SK-N-SH treated with all-trans-retinoic acid at 6 μM for 48 hours (cell line): ENCODE results near the gene CPSF4L.

ENCODE experiments used
- ATAC-seq: fragments of 200-7000 bp; cut with Tn5 transposase; 3 replicates; pipeline ENCODE4 v1.9.1; 2020; ENCODE audit warnings: mild to moderate bottlenecking, moderate library complexity
- ARNTL ChIP-seq: fragments of 450-650 bp; formaldehyde crosslinking; IDR thresholded peaks from 2 replicates; pipeline ENCODE4 v1.5.0; 2020; ENCODE audit warnings: low read depth, mild to moderate bottlenecking, moderate library complexity, borderline replicate concordance
- CREB5 ChIP-seq: fragments of 250-450 bp; sonication (Bioruptor Pico); IDR thresholded peaks from 2 replicates; pipeline ENCODE4 v1.5.1; 2020; ENCODE audit warnings: low read depth, mild to moderate bottlenecking, moderate library complexity
- CSDC2 ChIP-seq: fragments of 250-450 bp; sonication (Bioruptor Pico); IDR thresholded peaks from 2 replicates; pipeline ENCODE4 v1.5.0; 2020; ENCODE audit warnings: mild to moderate bottlenecking, moderate library complexity
- CSRNP3 ChIP-seq: fragments of 250-450 bp; sonication (Bioruptor Pico); IDR thresholded peaks from 2 replicates; pipeline ENCODE4 v1.5.1; 2021; ENCODE audit warnings: mild to moderate bottlenecking, moderate library complexity
- ESRRG ChIP-seq: fragments of 250-450 bp; sonication (Bioruptor Pico); IDR thresholded peaks from 2 replicates; pipeline ENCODE4 v1.6.1; 2021; ENCODE audit warnings: mild to moderate bottlenecking
- GLIS3 ChIP-seq: fragments of 250-450 bp; sonication (Bioruptor Pico); IDR thresholded peaks from 2 replicates; pipeline ENCODE4 v1.5.0; 2020; ENCODE audit warnings: mild to moderate bottlenecking, moderate library complexity
- OSR1 ChIP-seq: fragments of 250-450 bp; sonication (Bioruptor Pico); IDR thresholded peaks from 2 replicates; pipeline ENCODE4 v1.8.0; 2022; ENCODE audit warnings: moderate library complexity, mild to moderate bottlenecking, inconsistent platforms
- PATZ1 ChIP-seq: fragments of 250-450 bp; sonication (Bioruptor Pico); IDR thresholded peaks from 2 replicates; pipeline ENCODE4 v1.8.0; 2020; ENCODE audit warnings: mild to moderate bottlenecking, moderate library complexity, borderline replicate concordance
- PPARA ChIP-seq: fragments of 250-450 bp; sonication (Bioruptor Pico); IDR thresholded peaks from 2 replicates; pipeline ENCODE4 v1.5.0; 2020; ENCODE audit warnings: mild to moderate bottlenecking, borderline replicate concordance
- RARB ChIP-seq: fragments of 250-450 bp; sonication (Bioruptor Pico); IDR thresholded peaks from 2 replicates; pipeline ENCODE4 v1.8.0; 2021; ENCODE audit warnings: mild to moderate bottlenecking, moderate library complexity
- SNAI2 ChIP-seq: fragments of 250-450 bp; sonication (Bioruptor Pico); IDR thresholded peaks from 2 replicates; pipeline ENCODE4 v1.5.0; 2020; ENCODE audit warnings: mild to moderate bottlenecking, moderate library complexity
- TCF4 ChIP-seq: fragments of 250-450 bp; sonication (Bioruptor Pico); IDR thresholded peaks from 2 replicates; pipeline ENCODE4 v1.8.0; 2021; ENCODE audit warnings: mild to moderate bottlenecking, moderate library complexity, borderline replicate concordance
- TOX ChIP-seq: fragments of 250-450 bp; sonication (Bioruptor Pico); IDR thresholded peaks from 2 replicates; pipeline ENCODE4 v1.8.0; 2021; ENCODE audit warnings: mild to moderate bottlenecking, moderate library complexity, borderline replicate concordance
- TSHZ2 ChIP-seq: fragments of 250-450 bp; sonication (Bioruptor Pico); IDR thresholded peaks from 2 replicates; pipeline ENCODE4 v1.5.0; 2020; ENCODE audit warnings: mild to moderate bottlenecking, moderate library complexity
- ZC3H10 ChIP-seq: fragments of 250-450 bp; sonication (Bioruptor Pico); IDR thresholded peaks from 2 replicates; pipeline ENCODE4 v1.5.1; 2021; ENCODE audit warnings: mild to moderate bottlenecking, moderate library complexity
- ZNF70 ChIP-seq: fragments of 450-650 bp; formaldehyde crosslinking; IDR thresholded peaks from 2 replicates; pipeline ENCODE4 v1.5.0; 2020; ENCODE audit warnings: mild to moderate bottlenecking, moderate library complexity
- ZNF8 ChIP-seq: fragments of 450-650 bp; formaldehyde crosslinking; IDR thresholded peaks from 2 replicates; pipeline ENCODE4 v1.5.0; 2020; ENCODE audit warnings: mild to moderate bottlenecking, moderate library complexity
- TF ChIP-seq, protein P1 (sequence below): fragments of 250-450 bp; sonication (Bioruptor Pico); IDR thresholded peaks from 2 replicates; pipeline ENCODE4 v1.8.0; 2021; ENCODE audit warnings: low read depth, mild to moderate bottlenecking, moderate library complexity, borderline replicate concordance

The CPSF4L gene

GRCh38 chr17:73284906-73285602, 23.4 kb upstream of the CPSF4L start:
- no peak for TF ChIP-seq CSDC2
- no peak for TF ChIP-seq PPARA (CRISPR knock-in tag)
- peak; percentile 18; the same call in 1 of the 2 replicates for TF ChIP-seq TCF4 (CRISPR knock-in tag)
- no peak; the same call in 2 of the 3 replicates for ATAC-seq

DNA sequence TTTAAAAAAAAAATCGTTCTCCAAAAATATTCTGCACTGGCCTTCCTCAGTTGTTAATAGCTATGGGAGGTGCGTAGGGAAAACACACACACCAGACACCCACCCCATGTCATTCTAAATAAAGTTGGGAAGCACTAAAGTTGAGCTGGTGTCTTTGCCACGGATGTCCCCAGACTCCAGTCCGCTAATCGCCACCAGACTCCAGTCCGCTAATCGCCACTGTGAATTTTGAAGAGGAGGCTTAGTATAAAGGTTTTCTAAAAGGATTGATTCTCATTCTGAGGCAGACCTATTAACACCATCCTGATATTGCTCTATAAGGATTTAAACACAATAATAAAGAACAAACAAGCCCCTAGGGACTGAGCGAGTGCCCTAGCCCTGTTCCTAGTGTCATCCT, 22.7 kb upstream of the CPSF4L start:
- no peak for ATAC-seq
- no peak for TF ChIP-seq TOX (CRISPR knock-in tag)
- TF ChIP-seq ARNTL (CRISPR knock-in tag): no peak
- TF ChIP-seq CSRNP3 (CRISPR knock-in tag): no peak
- TF ChIP-seq ZNF70 (CRISPR knock-in tag): no peak
- TF ChIP-seq, all 23 proteins: peak for 0

GRCh38 chr17:73283841-73284282, 22.2 kb upstream of the CPSF4L start:
- ATAC-seq: no peak; the same call in 2 of the 3 replicates
- TF ChIP-seq TSHZ2: no peak
- no peak for TF ChIP-seq OSR1 (CRISPR knock-in tag)
- TF ChIP-seq, protein P1, sequence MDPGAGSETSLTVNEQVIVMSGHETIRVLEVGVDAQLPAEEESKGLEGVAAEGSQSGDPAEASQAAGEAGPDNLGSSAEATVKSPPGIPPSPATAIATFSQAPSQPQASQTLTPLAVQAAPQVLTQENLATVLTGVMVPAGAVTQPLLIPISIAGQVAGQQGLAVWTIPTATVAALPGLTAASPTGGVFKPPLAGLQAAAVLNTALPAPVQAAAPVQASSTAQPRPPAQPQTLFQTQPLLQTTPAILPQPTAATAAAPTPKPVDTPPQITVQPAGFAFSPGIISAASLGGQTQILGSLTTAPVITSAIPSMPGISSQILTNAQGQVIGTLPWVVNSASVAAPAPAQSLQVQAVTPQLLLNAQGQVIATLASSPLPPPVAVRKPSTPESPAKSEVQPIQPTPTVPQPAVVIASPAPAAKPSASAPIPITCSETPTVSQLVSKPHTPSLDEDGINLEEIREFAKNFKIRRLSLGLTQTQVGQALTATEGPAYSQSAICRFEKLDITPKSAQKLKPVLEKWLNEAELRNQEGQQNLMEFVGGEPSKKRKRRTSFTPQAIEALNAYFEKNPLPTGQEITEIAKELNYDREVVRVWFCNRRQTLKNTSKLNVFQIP (CRISPR knock-in tag): no peak
- TF ChIP-seq ZC3H10 (CRISPR knock-in tag): no peak
- TF ChIP-seq CREB5 (CRISPR knock-in tag): no peak
- TF ChIP-seq ARNTL (CRISPR knock-in tag): no peak
- no peak for TF ChIP-seq ZNF8 (CRISPR knock-in tag)
- TF ChIP-seq ZNF70 (CRISPR knock-in tag): no peak
- TF ChIP-seq GLIS3 (CRISPR knock-in tag): no peak
- TF ChIP-seq TCF4 (CRISPR knock-in tag): no peak
- no peak for TF ChIP-seq PPARA (CRISPR knock-in tag)
- no peak for TF ChIP-seq ESRRG (CRISPR knock-in tag)
- no peak for TF ChIP-seq CSRNP3 (CRISPR knock-in tag)

- TF ChIP-seq PATZ1: no peak
- no peak for TF ChIP-seq PPARA (CRISPR knock-in tag)
- no peak for TF ChIP-seq RARB (CRISPR knock-in tag)
- TF ChIP-seq SNAI2 (CRISPR knock-in tag): no peak
- ATAC-seq: no peak
Measured at GRCh38 chr17:73283250-73283649, 21.6 kb upstream of the CPSF4L start.
